NB4 (cell line): ENCODE results near the gene LRRC27.

Experiments used
- DNase-seq: peaks from one replicate; pipeline ENCODE4 v3.0.0; 2010; ENCODE audit warnings: low read depth
- H3K4me3 ChIP-seq: one replicate; pipeline ENCODE4 v1.5.1; 2011; ENCODE audit warnings: mild to moderate bottlenecking, low read depth, low read length, moderate library complexity
- CTCF ChIP-seq: IDR thresholded peaks from one replicate; pipeline ENCODE4 v1.5.1; 2012; ENCODE audit warnings: low read depth, low read length
- MAX ChIP-seq: IDR thresholded peaks from 2 replicates; pipeline ENCODE4 v1.6.1; 2011; ENCODE audit warnings: low read depth, low read length
- MYC ChIP-seq: IDR thresholded peaks from 2 replicates; pipeline ENCODE4 v1.6.1; 2011; ENCODE audit warnings: low read depth, low read length
- POLR2A ChIP-seq: IDR thresholded peaks from 2 replicates; pipeline ENCODE4 v1.6.1; 2011; ENCODE audit warnings: mild to moderate bottlenecking; ENCODE audit not compliant: insufficient read length; ENCODE audit errors: extremely low read depth

Gene LRRC27

DNA sequence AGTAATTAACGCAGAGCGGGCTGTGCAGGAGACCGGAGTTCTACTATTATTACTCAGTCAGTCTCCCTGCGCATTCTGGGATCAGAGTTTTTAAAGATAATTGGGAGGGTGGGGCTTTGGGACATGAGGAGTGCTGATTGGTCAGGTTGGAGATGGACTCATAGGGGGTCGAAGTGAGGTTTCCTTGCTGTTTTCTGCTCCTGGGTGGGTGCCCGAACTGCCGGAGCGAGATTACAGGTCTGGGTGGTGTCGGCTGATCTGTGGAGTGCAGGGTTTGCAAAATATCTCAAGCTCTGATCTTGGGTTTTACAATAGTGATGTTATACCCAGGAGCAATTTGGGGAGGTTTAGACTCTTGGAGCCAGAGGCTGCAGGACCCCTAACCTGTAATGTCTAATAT, 3.9 kb upstream of the LRRC27 start:
- no peak for DNase-seq
- no peak for TF ChIP-seq MYC
- H3K4me3 ChIP-seq = no peak overlapping the region

DNA sequence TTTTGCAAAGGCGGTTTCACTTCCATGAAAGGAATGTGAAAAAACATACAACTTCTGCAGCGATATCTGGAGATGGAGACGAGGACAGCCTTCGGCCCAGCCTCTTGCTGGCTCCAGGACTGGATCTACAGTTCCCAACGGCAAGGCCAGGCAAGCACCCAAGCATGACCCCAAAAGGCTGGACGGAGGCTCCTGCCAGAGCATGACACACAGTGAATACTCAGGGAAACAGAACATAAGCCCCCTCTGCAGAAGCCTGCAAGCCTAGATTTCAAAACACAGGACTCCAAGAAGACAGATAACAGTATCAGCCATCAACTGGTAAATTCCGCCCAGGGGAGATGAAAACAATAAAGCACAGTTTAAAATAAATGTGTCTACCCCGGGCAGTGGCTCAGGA, 3.3 kb upstream of the LRRC27 start:
- DNase-seq = no peak
- TF ChIP-seq MAX (no peak), POLR2A (no peak), MYC (no peak), CTCF (no peak)
- H3K4me3 ChIP-seq = no peak overlapping the region

GRCh38 chr10:132329565-132330485, 2.2 kb upstream of the LRRC27 start:
- DNase-seq = peak; percentile 81
- TF ChIP-seq MAX (no peak; the same call in 1 of the 2 replicates), POLR2A (no peak), MYC (no peak)
- H3K4me3 ChIP-seq = peak overlapping the region; percentile 92

DNA sequence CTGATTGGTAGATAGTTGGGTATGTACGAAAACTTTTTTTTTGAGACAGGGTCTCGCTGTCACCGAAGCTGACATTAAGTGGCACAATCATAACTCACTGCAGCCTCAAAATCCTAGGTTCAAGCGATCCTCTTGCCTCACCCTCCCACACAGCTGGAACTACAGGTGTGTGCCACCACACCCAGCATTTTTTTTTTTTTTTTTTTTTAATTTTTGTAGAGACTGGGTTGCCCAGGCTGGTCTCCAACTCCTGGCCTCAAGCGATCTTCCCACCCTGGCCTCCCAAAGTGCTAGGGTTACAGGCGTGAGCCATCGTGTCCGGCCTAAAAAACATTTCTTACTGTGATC, 1.5 kb upstream of the LRRC27 start:
- TF ChIP-seq MAX (no peak), POLR2A (no peak), CTCF (no peak), MYC (no peak)
- no peak for DNase-seq
- H3K4me3 ChIP-seq = peak overlapping the region; percentile 92

DNA sequence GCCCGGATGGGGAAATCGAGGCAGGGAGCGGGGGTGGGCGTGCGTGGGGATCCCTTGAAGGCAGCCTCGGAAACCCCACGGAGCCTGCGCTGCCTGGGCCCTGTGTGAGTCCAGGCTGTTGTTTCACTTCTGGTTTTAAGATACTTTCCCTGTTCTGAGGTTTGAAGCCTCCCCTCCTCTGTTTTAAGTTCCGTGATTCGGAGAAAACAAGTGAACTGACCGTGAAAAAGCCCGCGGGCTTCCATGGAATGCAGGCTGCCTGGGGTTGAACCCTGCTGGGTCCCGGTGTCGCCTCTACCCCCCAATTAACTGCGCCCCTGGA, 401 bp downstream of the LRRC27 start:
- TF ChIP-seq MYC = no peak
- TF ChIP-seq CTCF = no peak
- no peak for TF ChIP-seq MAX
- TF ChIP-seq POLR2A = no peak
- no peak for DNase-seq
- peak overlapping the region; percentile 68 for H3K4me3 ChIP-seq

DNA sequence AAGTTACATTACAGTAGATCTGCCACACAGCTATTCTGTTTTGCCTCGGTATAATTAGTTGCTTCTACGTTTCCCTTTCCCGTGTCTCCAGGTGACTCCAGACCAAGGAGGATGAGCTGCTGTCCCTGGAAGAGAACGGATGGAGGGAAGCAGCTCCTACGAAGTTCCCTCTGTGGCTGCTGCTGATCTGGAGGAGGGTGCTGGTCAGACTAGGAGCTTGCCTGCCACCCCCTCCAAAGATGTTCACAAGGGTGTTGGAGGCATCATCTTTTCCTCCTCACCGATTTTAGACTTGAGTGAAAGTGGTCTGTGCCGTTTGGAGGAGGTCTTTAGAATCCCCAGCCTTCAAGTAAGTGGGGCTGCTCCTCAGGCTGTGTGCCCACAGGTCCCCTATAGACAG, 1.4 kb downstream of the LRRC27 start:
- no peak overlapping the region for H3K4me3 ChIP-seq
- DNase-seq = no peak
- TF ChIP-seq MYC (no peak), CTCF (no peak), MAX (no peak), POLR2A (no peak)

DNA sequence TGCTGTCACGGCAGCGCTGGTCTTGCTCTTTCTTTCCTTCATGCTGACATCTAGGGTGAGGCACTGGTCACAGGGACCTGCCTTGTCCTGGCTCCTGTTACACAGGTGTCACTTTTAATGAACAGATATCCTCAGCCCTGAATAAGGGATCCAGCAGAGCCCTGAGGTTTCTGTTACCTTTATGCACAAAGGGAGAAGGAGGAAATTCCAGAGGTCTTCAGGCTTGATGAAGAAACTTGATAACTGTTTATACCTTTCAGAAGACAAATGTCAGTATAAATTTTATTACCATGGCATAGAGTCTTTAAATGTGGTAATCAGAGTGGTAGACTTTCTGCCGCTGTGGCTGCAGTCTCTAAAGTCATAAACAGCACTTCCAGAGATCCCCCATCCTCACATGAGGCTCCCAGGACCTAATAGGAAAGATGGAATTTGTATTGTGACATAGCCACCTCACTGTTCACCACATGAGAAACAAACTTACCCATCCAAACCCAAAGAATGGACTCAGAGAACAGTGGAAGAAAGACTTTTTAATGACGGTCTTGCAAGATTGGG, 2.7 kb downstream of the LRRC27 start:
- TF ChIP-seq MYC (no peak), POLR2A (no peak), CTCF (no peak), MAX (no peak)
- DNase-seq = no peak
- H3K4me3 ChIP-seq = no peak overlapping the region
